NCI-H1694 (cell line): Measurements from ENCODE around the gene PARD3.
"Not testable (repeated sequence)": the region's sequence is repeated elsewhere in the genome, so short reads cannot be mapped to it uniquely, and the experiment has no call there.

Source experiments
- DNase-seq: peaks from one replicate; lab custom pipeline; 2025; lab: John Stamatoyannopoulos, UW

PARD3 gene

GRCh38 chr10:34742456-34742855, 72.6 kb downstream of the PARD3 start:
- DNase-seq, result no peak

- DNase-seq, result not testable (repeated sequence)
Measured at GRCh38 chr10:34741087-34741486, 74.0 kb downstream of the PARD3 start.

GRCh38 chr10:34740321-34740720, 74.8 kb downstream of the PARD3 start:
- DNase-seq, result no peak

GRCh38 chr10:34739915-34740314, 75.2 kb downstream of the PARD3 start:
- DNase-seq, result peak; percentile 35

GRCh38 chr10:34737772-34738169, 77.3 kb downstream of the PARD3 start:
- no peak for DNase-seq

- DNase-seq, result no peak
Measured at GRCh38 chr10:34736976-34737771, 77.9 kb downstream of the PARD3 start.

GRCh38 chr10:34734918-34735317, 80.2 kb downstream of the PARD3 start:
- DNase-seq, result no peak

GRCh38 chr10:34732926-34733325, 82.2 kb downstream of the PARD3 start:
- DNase-seq, result no peak

GRCh38 chr10:34731885-34732701, 83.0 kb downstream of the PARD3 start:
- DNase-seq, result no peak

- DNase-seq, result no peak
Measured at GRCh38 chr10:34731213-34731612, 83.9 kb downstream of the PARD3 start.

- no peak for DNase-seq
Measured at GRCh38 chr10:34730726-34731125, 84.4 kb downstream of the PARD3 start.

GRCh38 chr10:34729619-34730018, 85.5 kb downstream of the PARD3 start:
- DNase-seq, result no peak

GRCh38 chr10:34728361-34728760, 86.7 kb downstream of the PARD3 start:
- DNase-seq, result no peak

- no peak for DNase-seq
Measured at GRCh38 chr10:34727595-34728033, 87.5 kb downstream of the PARD3 start.

- no peak for DNase-seq
Measured at GRCh38 chr10:34726862-34727261, 88.2 kb downstream of the PARD3 start.

- peak; percentile 66 for DNase-seq
Measured at GRCh38 chr10:34723750-34724149, 91.3 kb downstream of the PARD3 start.

- no peak for DNase-seq
Measured at GRCh38 chr10:34722404-34722803, 92.7 kb downstream of the PARD3 start.

GRCh38 chr10:34721208-34721840, 93.8 kb downstream of the PARD3 start:
- no peak for DNase-seq

GRCh38 chr10:34719746-34720145, 95.3 kb downstream of the PARD3 start:
- no peak for DNase-seq

- DNase-seq, result no peak
Measured at GRCh38 chr10:34719328-34719727, 95.8 kb downstream of the PARD3 start.

- no peak for DNase-seq
Measured at GRCh38 chr10:34717429-34717828, 97.7 kb downstream of the PARD3 start.

GRCh38 chr10:34716958-34717357, 98.1 kb downstream of the PARD3 start:
- no peak for DNase-seq

- no peak for DNase-seq
Measured at GRCh38 chr10:34716234-34716633, 98.9 kb downstream of the PARD3 start.
